Ammon's horn (tissue), 1 donor: Measurements from ENCODE around the gene CD53.
"Not testable (repeated sequence)": the region's sequence is repeated elsewhere in the genome, so short reads cannot be mapped to it uniquely, and the experiment has no call there.

ENCODE experiments used
- DNase-seq: peaks from one replicate; pipeline ENCODE4 v3.0.0-alpha.2; 2016; ENCODE audit warnings: low spot score

CD53 gene

GRCh38 chr1:110872745-110873720, at the start of gene CD53:
Gene CD53 (plus strand): TSS chr1:110873148. CDS start chr1:110891409, 18,261 bp downstream.
- peak; percentile 61 for DNase-seq

DNA sequence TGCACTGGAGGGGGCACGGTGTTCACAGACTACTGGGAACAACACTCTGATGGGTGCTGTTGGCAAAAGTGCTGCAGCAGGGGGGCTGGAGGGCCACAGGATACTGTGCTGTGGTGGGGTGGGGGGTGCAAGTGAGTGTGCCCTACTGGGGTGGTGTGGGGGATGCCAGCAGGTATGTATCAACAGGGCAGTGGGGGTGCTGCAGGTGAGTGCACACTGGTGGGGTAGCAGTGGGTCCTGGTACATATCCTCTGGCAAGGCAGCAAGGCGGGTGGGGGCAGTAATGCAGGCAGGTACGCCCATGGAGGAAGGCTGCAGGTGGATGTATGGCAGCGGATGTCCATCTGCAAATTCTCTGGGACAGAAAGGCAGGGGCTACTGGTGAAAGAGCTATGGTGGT, 48.8 kb upstream of the CD53 start:
- DNase-seq, result no peak

GRCh38 chr1:110829955-110830553, 42.9 kb upstream of the CD53 start:
- no peak for DNase-seq

- not testable (repeated sequence) for DNase-seq
Measured at GRCh38 chr1:110833779-110834178, 39.2 kb upstream of the CD53 start.

DNA sequence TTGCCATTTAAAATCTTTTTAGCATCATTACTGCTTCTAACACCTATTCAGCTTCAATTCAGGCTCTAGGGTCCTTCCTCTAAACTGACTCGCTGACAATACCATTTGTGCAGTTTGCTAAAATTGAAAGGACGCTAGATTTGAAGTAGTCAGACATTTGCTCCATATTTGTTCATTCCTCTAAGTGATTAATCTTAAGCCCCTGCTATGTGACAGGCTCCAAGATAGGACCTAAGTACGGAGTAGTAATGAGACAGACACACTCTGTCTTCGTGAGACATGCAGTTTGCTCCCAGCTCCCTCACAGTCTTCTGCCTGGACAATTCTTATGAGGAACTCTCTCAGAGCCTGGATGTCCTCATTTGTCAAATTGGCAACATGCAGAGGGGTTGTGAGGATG, 26.1 kb upstream of the CD53 start:
- no peak for DNase-seq

- no peak for DNase-seq
Measured at GRCh38 chr1:110850145-110850544, 22.8 kb upstream of the CD53 start.

GRCh38 chr1:110850627-110851026, 22.3 kb upstream of the CD53 start:
- no peak for DNase-seq

GRCh38 chr1:110853135-110853534, 19.8 kb upstream of the CD53 start:
- no peak for DNase-seq

DNA sequence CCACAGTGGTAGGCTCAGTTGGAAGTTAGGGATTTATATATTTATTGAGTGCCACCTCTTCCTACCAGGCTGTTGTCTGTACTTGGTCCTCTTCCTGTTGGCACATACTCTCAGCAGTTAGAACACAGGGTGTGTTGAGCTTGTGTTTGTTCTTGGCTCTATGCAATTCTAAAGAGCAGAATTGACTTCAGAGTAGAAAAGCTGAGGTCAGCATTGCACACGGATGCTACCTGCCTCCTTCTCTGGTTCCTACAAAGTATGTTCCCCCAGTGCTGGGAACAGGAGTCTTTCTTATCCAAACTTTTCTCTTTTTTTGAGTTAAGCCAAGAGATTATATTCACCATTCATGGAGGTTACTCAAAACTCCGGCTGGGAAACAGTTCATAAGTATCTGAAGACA, 16.5 kb upstream of the CD53 start:
- DNase-seq, result no peak

GRCh38 chr1:110857964-110858948, 14.7 kb upstream of the CD53 start:
- no peak for DNase-seq

GRCh38 chr1:110859062-110859461, 13.9 kb upstream of the CD53 start:
- DNase-seq, result no peak

- no peak for DNase-seq
Measured at GRCh38 chr1:110860174-110860573, 12.8 kb upstream of the CD53 start.

DNA sequence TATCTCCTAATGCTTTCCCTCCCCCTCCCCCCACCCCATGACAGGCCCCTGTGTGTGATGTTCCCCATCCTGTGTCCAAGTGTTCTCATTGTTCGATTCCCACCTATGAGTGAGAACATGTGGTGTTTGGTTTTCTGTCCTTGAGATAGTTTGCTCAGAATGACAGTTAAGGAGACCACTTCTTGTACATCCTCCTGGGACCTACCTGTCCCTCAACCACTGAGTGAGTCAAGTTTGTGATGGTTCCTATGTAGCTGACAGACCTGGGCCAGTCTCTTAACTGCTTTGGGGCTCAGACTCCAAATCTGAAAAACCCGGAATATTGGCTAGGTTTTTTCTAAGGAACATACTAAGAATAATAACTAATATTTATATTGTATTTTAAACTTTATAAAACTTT, 12.3 kb upstream of the CD53 start:
- DNase-seq, result not testable (repeated sequence)

GRCh38 chr1:110861942-110862341, 11.0 kb upstream of the CD53 start:
- DNase-seq, result not testable (repeated sequence)

DNA sequence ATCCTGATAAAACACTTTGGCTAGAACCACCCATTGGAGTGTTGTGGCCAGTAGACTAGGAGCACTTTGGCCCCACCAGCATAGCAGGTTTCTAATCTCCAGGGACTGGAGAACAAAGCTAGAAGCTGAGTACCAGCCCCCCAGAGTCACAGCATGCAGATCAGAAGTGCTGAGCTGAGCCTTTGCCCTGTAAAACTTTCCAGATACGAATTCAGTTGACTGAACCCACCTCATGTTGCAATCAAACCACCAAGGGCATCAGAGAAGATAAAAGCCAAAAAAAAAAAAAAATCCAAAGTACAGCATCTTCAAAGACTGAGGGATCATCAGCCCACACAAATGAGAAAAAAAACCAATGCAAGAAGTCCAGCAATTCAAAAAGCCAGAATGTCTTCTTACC, 8.7 kb upstream of the CD53 start:
- DNase-seq, result no peak

GRCh38 chr1:110870721-110871388, 2.1 kb upstream of the CD53 start:
- no peak for DNase-seq

DNA sequence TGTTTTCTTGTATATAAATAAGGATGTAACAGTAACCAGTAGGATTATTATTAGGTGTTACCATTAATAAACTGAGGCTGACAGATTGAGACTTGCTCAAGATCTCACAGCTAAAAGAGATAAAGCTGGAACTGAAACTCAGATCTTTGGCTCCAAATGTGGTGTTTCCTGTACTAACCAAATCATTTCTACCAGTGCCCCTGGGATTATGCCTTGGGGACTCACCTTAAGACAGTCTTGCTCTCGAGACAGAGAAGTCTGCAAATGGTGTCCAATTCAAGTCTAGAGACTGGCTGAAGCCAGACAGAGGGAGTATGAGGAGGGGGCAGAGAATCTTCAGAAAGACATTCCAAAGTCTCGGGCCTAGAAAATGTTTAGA, 593 bp upstream of the CD53 start:
- DNase-seq, result peak; percentile 11

- DNase-seq, result no peak
Measured at GRCh38 chr1:110873856-110874255, 908 bp downstream of the CD53 start.

DNA sequence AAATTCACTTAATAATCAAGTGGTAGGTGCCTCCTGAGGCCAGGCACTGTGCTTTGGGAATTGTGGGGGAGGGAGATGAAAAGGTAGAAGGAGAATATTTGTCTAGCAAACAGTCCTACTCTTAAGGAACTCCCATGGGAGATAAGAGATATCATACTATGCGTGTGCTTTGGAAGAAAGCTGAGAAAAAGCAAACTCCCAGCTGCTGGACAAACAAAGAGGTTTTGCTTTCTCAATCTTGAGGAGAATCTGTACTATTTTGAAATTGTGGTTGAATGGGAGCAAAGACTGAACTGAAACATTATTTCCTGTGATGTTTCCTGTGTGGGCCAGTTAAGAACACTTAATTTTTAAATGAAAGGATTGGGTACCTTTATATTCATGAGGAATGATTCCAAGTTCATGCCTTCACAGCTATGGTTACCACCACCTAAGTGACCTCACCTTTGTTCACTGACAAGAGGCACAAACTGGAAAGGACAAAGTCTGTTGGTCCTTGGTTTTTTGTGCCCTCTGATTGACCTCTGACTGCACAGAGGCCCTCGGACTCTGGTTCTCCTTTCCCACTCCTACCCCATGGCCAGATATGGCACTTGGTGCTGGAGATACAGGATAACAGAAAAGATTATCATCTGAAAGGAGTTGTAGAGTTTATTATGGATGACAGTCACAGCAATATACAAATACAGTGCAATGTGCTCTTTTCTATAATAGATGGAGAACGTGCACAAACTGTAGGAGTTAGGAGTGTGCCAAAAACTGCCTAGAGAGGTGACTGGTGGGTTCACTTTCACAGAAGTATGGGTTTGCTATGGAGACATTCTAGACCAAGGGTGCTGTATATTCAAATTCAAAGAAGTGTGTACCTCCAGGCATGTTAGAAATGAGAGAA, 1.6 kb downstream of the CD53 start:
- DNase-seq, result no peak

DNA sequence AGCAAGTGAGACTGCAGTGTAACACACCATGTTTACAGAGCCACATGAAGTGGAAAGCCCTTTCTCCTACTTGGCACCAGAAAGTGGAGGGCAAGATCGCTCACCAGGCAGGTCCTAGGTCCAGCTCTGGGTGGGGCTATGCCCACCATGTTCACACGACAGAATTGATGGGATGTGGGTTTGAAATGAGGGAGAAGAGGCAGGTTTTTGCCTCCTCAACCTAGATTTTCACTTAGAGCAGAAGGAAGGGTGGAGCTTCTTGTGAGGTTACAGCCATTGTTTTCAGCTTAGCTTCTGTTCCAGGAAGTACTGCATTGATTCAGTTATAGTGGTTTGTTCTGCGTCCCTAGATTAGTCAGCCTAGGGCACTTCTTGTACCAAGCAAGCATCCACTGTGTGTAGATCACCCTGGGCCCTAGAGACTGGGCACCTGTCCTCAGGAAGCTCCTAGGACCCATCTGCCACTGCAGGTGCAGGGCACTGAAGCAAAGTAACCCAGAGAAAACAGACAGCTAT, 2.3 kb downstream of the CD53 start:
- peak; percentile 11 for DNase-seq
